ENCODE measurements around the gene CASTOR2.

Gene CASTOR2

DNA sequence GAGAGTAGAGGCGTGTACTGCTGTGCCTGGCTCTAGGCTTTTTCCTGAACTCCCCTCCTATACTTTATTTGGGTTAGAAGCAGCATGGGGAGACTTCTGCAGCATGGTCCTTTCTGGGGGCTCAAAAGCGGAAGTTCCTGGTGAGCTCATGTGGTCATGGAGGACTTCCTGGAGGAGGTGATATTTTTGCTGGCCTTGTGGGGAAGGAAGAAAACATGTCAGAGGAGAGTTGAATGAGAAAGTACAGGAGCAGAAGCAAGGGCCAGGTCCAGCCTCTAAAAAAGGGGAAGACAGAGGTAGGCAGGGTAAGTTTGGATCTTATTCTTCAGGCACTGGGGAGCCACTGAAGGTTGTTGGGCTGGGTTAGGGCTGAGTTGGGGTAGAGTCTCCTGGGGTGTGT, 45.5 kb downstream of the CASTOR2 start:
- Histone ChIP-seq H3K4me3 (ENCODE audit: low read length) (no peak overlapping the region), H3K9me3 (ENCODE audit: insufficient read depth, low read length) (no peaks in the 10 kb centered on the region), H3K79me2 (ENCODE audit: low read length) (no peaks in the 10 kb centered on the region), H2AFZ (ENCODE audit: low read depth, low read length) (no peak overlapping the region), H3K36me3 (replicated peaks; ENCODE audit: low read depth, low read length) (no peaks in the 10 kb centered on the region), H3K4me2 (ENCODE audit: low read length) (no peak overlapping the region), H3K9ac (ENCODE audit: low read length) (no peak overlapping the region), H3K27me3 (ENCODE audit: low read depth, low read length) (no peaks in the 10 kb centered on the region), H4K20me1 (ENCODE audit: insufficient read depth, low read length) (no peaks in the 10 kb centered on the region), H3K4me1 (ENCODE audit: low read length) (no peaks in the 10 kb centered on the region), H3K27ac (ENCODE audit: low read length) (no peak overlapping the region)
- TF ChIP-seq, protein P1, sequence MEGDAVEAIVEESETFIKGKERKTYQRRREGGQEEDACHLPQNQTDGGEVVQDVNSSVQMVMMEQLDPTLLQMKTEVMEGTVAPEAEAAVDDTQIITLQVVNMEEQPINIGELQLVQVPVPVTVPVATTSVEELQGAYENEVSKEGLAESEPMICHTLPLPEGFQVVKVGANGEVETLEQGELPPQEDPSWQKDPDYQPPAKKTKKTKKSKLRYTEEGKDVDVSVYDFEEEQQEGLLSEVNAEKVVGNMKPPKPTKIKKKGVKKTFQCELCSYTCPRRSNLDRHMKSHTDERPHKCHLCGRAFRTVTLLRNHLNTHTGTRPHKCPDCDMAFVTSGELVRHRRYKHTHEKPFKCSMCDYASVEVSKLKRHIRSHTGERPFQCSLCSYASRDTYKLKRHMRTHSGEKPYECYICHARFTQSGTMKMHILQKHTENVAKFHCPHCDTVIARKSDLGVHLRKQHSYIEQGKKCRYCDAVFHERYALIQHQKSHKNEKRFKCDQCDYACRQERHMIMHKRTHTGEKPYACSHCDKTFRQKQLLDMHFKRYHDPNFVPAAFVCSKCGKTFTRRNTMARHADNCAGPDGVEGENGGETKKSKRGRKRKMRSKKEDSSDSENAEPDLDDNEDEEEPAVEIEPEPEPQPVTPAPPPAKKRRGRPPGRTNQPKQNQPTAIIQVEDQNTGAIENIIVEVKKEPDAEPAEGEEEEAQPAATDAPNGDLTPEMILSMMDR (IDR thresholded peaks at IDR 0.05; ENCODE audit: low read depth, low read length) = no peak

DNA sequence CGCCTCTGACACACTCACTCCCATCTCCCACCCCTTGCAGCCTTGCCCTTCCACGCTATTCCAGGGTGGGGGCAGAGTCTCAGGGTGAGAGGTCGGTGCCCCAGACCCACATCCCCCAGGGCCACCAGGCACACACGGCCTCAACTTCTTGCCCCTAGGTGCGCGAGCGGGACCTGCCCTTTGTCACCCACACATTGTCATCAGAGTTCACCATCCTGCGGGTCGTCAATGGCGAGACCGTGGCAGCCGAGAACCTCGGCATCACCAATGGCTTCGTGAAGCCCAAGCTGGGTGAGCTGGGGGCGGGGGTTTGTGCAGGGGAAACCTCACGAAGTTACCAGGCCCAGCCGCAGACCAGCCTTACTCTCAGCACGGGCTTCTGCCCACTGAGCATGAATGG, 53.3 kb downstream of the CASTOR2 start:
- Histone ChIP-seq H3K4me1 (ENCODE audit: low read length) (no peaks in the 10 kb centered on the region), H2AFZ (ENCODE audit: low read depth, low read length) (no peak overlapping the region), H3K4me3 (ENCODE audit: low read length) (no peak overlapping the region), H3K4me2 (ENCODE audit: low read length) (no peak overlapping the region), H3K79me2 (ENCODE audit: low read length) (no peaks in the 10 kb centered on the region), H3K9ac (ENCODE audit: low read length) (no peak overlapping the region), H3K27ac (ENCODE audit: low read length) (no peak overlapping the region), H3K9me3 (ENCODE audit: insufficient read depth, low read length) (no peaks in the 10 kb centered on the region), H3K36me3 (replicated peaks; ENCODE audit: low read depth, low read length) (no peaks in the 10 kb centered on the region), H4K20me1 (ENCODE audit: insufficient read depth, low read length) (no peaks in the 10 kb centered on the region), H3K27me3 (ENCODE audit: low read depth, low read length) (no peaks in the 10 kb centered on the region)
- TF ChIP-seq EZH2phosphoT487 (IDR thresholded peaks at IDR 0.05; ENCODE audit: low read depth) = no peak
- TF ChIP-seq, protein P1 (IDR thresholded peaks at IDR 0.05; ENCODE audit: low read depth, low read length) = no peak

DNA sequence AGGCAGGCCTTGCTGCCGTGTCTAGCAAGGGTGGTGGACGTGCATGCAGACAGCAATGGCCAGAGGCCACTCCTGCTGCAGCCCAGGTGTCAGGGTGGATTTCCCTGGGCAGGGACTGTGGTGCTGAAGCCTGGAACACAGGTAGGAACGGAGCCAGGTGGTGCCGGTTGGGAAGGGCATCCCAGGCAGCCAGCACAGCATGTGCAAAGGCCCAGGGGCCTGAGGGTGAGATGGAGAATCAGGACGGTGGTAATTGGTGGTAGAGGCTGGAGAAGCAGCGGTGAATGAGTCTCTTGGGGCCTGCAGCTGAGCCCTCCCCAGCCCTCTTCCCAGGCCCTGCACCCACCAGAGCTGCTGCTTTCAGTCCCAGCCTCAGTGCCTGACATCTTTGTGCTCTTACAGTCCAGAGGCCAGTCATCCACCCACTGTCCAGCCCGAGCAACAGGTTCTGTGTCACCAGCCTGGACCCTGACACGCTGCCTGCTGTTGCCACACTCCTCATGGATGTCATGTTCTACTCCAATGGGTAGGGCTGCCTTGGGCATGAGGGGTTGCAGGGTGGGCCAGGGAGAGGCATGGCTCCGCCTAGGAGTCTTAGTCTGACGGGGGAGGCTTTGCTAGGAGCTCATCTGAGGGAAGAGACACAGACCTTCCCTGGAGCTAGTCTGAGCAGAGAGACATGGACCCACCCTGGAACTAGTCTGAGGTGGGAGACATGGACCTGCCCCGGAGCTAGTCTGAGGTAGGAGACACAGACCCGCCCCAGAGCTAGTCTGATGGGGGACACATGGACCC, 54.3 kb downstream of the CASTOR2 start:
- H2AFZ ChIP-seq (ENCODE audit: low read depth, low read length) = no peak overlapping the region
- no peaks in the 10 kb centered on the region for H4K20me1 ChIP-seq (ENCODE audit: insufficient read depth, low read length)
- H3K9ac ChIP-seq (ENCODE audit: low read length) = no peak overlapping the region
- H3K79me2 ChIP-seq (ENCODE audit: low read length) = no peaks in the 10 kb centered on the region
- TF ChIP-seq, protein P1 (IDR thresholded peaks at IDR 0.05; ENCODE audit: low read depth, low read length) = no peak
- TF ChIP-seq EZH2phosphoT487 (IDR thresholded peaks at IDR 0.05; ENCODE audit: low read depth) = no peak
- no peaks in the 10 kb centered on the region for H3K36me3 ChIP-seq (replicated peaks; ENCODE audit: low read depth, low read length)
- no peak overlapping the region for H3K4me3 ChIP-seq (ENCODE audit: low read length)
- H3K27ac ChIP-seq (ENCODE audit: low read length) = no peak overlapping the region
- H3K27me3 ChIP-seq (ENCODE audit: low read depth, low read length) = no peaks in the 10 kb centered on the region
- no peak overlapping the region for H3K4me2 ChIP-seq (ENCODE audit: low read length)
- H3K4me1 ChIP-seq (ENCODE audit: low read length) = no peaks in the 10 kb centered on the region
- no peaks in the 10 kb centered on the region for H3K9me3 ChIP-seq (ENCODE audit: insufficient read depth, low read length)

DNA sequence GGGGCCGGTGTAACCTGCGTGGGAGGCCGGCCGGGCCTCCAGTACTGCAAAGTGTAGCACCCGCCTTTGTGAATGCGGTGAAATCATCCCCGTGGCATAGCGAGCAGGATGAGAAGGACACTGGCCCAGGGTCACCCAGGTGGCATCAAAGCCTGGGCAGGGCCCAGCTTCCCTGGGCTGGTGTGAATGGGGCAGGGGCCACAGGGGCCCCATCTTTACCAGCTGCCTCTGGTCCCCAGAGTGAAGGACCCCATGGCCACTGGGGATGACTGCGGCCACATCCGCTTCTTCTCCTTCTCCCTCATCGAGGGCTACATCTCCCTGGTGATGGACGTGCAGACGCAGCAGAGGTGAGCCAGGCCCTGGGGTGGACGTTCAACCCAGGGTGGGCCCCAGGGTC, 55.3 kb downstream of the CASTOR2 start:
- Histone ChIP-seq H3K27me3 (ENCODE audit: low read depth, low read length) (no peaks in the 10 kb centered on the region), H3K9ac (ENCODE audit: low read length) (no peak overlapping the region), H3K79me2 (ENCODE audit: low read length) (no peaks in the 10 kb centered on the region), H3K36me3 (replicated peaks; ENCODE audit: low read depth, low read length) (no peaks in the 10 kb centered on the region), H3K27ac (ENCODE audit: low read length) (no peak overlapping the region), H3K4me3 (ENCODE audit: low read length) (no peak overlapping the region), H4K20me1 (ENCODE audit: insufficient read depth, low read length) (no peaks in the 10 kb centered on the region), H3K4me1 (ENCODE audit: low read length) (no peaks in the 10 kb centered on the region), H3K4me2 (ENCODE audit: low read length) (no peak overlapping the region), H2AFZ (ENCODE audit: low read depth, low read length) (no peak overlapping the region), H3K9me3 (ENCODE audit: insufficient read depth, low read length) (no peaks in the 10 kb centered on the region)
- TF ChIP-seq EZH2phosphoT487 (IDR thresholded peaks at IDR 0.05; ENCODE audit: low read depth) = no peak
- TF ChIP-seq, protein P1 (IDR thresholded peaks at IDR 0.05; ENCODE audit: low read depth, low read length) = no peak

Measured in OCI-LY3 (cell line).